ENCODE results near the gene TSPAN2.

- TF ChIP-seq GATA2 (IDR thresholded peaks at IDR 0.05; ENCODE audit: low read depth, low read length) (no peak), GATA3 (IDR thresholded peaks at IDR 0.05; ENCODE audit: low read depth, low read length) (no peak)
Observed at GRCh38 chr1:115113766-115114165, 24.5 kb upstream of the TSPAN2 start.

Measured in SH-SY5Y (cell line).